ENCODE data around the gene PACSIN3.

The PACSIN3 gene

DNA sequence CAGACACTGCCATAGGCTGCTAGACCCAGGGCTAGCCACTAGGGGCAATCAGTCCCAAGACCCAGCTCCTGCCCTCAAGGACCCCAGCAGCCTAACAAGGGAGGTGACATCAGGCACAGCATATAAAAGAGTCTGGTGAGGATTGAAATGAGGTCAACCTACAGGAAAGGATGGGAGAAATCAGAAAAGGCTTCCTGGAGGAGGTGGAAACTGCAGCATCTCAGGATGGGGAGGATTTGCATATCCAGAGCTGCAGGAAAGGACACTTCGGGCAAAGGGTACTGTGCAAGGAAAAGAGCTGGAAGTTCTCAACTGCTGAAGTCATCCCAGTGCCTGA, 6.6 kb downstream of the PACSIN3 start:
- Mint-ChIP-seq H3K4me1 (peaks cover 45% of the 10 kb centered on the region), H3K36me3 (ENCODE audit: low read depth) (peaks cover 5% of the 10 kb centered on the region), H3K27me3 (ENCODE audit: low read depth, poor library complexity) (peaks cover 11% of the 10 kb centered on the region), H3K9me3 (no peaks in the 10 kb centered on the region), H3K27ac (no peak overlapping the region), H3K4me3 (no peak overlapping the region)
- TF ChIP-seq, protein P1, sequence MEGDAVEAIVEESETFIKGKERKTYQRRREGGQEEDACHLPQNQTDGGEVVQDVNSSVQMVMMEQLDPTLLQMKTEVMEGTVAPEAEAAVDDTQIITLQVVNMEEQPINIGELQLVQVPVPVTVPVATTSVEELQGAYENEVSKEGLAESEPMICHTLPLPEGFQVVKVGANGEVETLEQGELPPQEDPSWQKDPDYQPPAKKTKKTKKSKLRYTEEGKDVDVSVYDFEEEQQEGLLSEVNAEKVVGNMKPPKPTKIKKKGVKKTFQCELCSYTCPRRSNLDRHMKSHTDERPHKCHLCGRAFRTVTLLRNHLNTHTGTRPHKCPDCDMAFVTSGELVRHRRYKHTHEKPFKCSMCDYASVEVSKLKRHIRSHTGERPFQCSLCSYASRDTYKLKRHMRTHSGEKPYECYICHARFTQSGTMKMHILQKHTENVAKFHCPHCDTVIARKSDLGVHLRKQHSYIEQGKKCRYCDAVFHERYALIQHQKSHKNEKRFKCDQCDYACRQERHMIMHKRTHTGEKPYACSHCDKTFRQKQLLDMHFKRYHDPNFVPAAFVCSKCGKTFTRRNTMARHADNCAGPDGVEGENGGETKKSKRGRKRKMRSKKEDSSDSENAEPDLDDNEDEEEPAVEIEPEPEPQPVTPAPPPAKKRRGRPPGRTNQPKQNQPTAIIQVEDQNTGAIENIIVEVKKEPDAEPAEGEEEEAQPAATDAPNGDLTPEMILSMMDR (IDR thresholded peaks at IDR 0.05), result peak; percentile 54
- peak; percentile 58 for DNase-seq

DNA sequence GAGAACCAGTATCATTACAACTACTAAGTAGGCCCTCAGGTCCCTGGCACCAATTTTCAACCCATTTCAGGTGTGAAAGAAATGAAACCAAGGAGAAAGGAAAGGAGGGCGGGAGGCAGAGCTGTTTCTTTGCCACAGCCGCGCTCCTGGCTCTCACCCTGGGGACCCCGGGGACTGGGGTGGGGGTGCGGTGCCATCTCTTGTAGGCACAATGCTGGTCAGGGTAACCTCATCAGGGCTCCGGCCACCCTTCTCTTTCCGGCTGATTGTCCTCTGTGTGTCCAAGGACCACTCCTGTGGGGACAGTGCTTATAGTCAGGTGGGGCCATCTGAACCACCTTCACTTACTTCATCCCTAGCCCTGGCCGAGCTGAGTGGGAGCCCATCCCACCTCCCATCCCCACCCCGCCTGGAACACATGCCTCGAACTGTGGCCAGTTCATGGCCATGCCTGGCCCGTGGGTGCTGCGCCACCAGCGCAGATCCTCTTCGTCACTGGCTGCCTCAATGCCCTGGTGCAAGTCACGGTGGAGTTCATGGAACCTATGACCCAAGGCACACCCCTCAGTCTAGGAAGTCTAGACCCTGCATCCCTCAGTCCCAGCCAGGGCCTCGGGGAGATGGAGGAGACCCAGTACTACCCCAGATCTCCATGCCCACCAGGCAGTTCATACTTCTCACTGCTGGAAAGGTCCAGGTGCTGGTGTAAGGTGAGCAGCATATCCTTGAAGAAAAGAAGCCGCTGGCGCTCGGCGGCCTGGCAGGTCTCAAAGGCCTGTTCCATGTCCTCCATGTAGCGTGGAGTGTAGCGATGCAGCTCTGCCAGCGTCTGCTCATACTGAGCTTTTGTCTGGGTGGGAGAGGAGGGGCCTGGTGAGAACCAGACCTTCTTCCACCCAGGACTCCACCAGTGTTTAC, 7.2 kb downstream of the PACSIN3 start:
- TF ChIP-seq, protein P1 (IDR thresholded peaks at IDR 0.05), result no peak
- Mint-ChIP-seq H3K36me3 (ENCODE audit: low read depth) (peaks cover 7% of the 10 kb centered on the region), H3K4me1 (peaks cover 40% of the 10 kb centered on the region), H3K27ac (peak overlapping the region; percentile 51), H3K27me3 (ENCODE audit: low read depth, poor library complexity) (peaks cover 6% of the 10 kb centered on the region), H3K9me3 (no peaks in the 10 kb centered on the region), H3K4me3 (no peak overlapping the region)
- DNase-seq, result no peak

DNA sequence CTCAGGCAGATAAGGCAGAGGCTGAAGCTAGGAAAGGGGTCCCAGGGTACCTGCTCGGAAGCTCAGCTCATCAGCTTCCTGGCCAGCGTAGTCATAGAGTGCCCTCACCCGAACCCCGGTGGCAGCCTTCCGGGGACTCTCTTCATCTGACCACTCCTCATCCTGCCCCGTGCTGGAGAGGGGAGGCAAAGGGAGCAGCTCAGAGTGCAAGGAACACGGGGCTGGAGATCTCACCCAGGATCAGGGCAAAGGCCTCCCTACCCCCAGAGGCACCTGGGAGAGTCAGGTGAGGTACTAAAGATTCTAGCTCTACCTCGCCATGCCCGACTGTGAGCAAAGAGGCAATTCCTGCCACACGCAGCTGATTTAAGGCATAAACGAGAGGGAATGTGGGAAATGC, 7.9 kb downstream of the PACSIN3 start:
- peak overlapping the region; percentile 99 for H3K27ac Mint-ChIP-seq
- TF ChIP-seq, protein P1 (IDR thresholded peaks at IDR 0.05), result no peak
- H3K4me1 Mint-ChIP-seq, result peaks cover 38% of the 10 kb centered on the region

DNA sequence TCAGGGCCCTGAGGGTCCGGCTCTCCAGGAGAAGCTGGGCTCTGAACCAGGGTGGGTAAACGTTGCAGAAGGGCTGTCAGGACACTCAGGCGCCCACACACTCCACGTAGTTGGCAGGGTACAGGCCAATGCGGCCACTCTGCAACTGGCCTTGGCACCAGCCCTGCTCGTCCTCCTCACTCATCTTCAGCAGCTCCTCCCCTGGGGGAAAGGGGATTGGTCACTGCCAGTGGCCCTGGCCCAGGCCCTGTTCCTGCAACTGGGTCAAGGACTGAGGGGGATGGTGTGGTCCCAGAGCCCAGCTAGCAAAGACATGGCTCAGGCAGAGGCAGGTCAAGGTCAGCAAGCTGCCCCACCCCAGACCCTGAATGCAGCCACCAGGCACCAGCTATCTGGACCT, 8.4 kb downstream of the PACSIN3 start:
- DNase-seq, result no peak
- H3K27ac Mint-ChIP-seq, result peak overlapping the region; percentile 99
- peak overlapping the region; percentile 95 for H3K4me3 Mint-ChIP-seq

More for the DNA sequence above, 7.9 kb downstream of the PACSIN3 start:
- Mint-ChIP-seq H3K36me3 (ENCODE audit: low read depth) (peaks cover 12% of the 10 kb centered on the region), H3K9me3 (no peaks in the 10 kb centered on the region), H3K4me3 (no peak overlapping the region), H3K27me3 (ENCODE audit: low read depth, poor library complexity) (peaks cover 3% of the 10 kb centered on the region)
- no peak for DNase-seq

DNA sequence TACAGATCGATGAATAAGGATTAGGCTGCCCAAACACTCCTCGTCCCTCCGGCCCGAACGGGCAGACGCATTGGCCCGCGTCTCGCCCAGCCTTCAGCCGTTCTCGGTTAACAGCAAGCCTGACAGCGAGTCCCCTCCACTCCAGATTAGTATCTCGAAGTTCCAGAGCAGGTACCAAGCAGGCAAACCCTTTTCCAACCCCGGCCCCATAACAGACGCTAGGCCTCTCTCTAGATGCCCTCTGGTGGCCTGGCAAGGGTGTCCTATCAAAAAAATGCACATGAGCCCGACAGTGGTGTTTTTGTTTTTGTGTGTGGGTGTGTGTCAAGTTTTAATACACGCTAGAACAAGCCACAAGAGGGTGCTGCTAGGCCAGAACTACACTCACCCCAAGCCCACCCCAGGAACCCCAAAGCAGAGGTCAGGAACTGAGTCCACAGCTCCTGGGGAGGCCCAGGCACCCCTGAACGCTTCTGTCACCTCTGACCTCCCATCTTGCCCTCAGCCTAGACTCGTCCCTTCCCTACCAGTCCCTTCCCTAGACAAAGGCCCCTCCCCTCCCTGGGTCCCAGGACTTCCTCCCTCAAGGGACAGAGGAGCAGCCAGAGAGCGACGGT, 8.9 kb downstream of the PACSIN3 start:
- peak; percentile 40 for DNase-seq
- Mint-ChIP-seq H3K27me3 (ENCODE audit: low read depth, poor library complexity) (peaks cover 3% of the 10 kb centered on the region), H3K27ac (peak overlapping the region; percentile 99), H3K4me3 (peak overlapping the region; percentile 95), H3K4me1 (peaks cover 37% of the 10 kb centered on the region), H3K36me3 (ENCODE audit: low read depth) (peaks cover 21% of the 10 kb centered on the region), H3K9me3 (no peaks in the 10 kb centered on the region)
- TF ChIP-seq, protein P1 (IDR thresholded peaks at IDR 0.05), result peak; percentile 49

More for the DNA sequence above, 8.4 kb downstream of the PACSIN3 start:
- H3K9me3 Mint-ChIP-seq, result no peaks in the 10 kb centered on the region
- peaks cover 16% of the 10 kb centered on the region for H3K36me3 Mint-ChIP-seq (ENCODE audit: low read depth)
- H3K27me3 Mint-ChIP-seq (ENCODE audit: low read depth, poor library complexity), result peaks cover 3% of the 10 kb centered on the region
- H3K4me1 Mint-ChIP-seq, result peaks cover 37% of the 10 kb centered on the region
- TF ChIP-seq, protein P1 (IDR thresholded peaks at IDR 0.05), result no peak
